GM12878 (cell line): ENCODE measurements around the gene EWSR1. TPM values are rescaled to one million over a fixed set of nuclear protein-coding genes. Genes with fewer than 3 reads are reported as not detected.
A peak's percentile ranks its signal among the peaks of the same experiment; 100 is the strongest.

Experiments
- ATAC-seq: fragments of 200-7000 bp; cut with Tn5 transposase; 3 replicates; pipeline ENCODE4 v1.9.1; 2020; ENCODE audit warnings: mild to moderate bottlenecking, moderate library complexity
- BruUV-seq: library from RNA; stranded (reverse); fragments of 400-500 nt; replicated peaks from 2 replicates; lab custom pipeline; 2021; lab: Mats Ljungman, UMichigan
- CTCF ChIA-PET: fragments of 300-600 bp; sonication (Branson Sonifier 250); formaldehyde crosslinking; extraction: SDS; loops from one replicate; lab custom pipeline; 2021; ENCODE audit warnings: inconsistent platforms; lab: Yijun Ruan, JAX
- POLR2A ChIA-PET: fragments of 350-600 bp; formaldehyde crosslinking; extraction: SDS; loops from one replicate; lab custom pipeline; 2021; ENCODE audit warnings: inconsistent platforms; lab: Charles Lee
- RAD21 ChIA-PET: fragments of 300-600 bp; sonication (Branson Sonifier 250); formaldehyde crosslinking; loops from one replicate; lab custom pipeline; 2023; ENCODE audit warnings: antibody characterized with exemption; ENCODE audit not compliant: unreplicated experiment; lab: Charles Lee
- SMC1A ChIA-PET: fragments of 300-600 bp; sonication (Branson Sonifier 250); formaldehyde crosslinking; loops from one replicate; lab custom pipeline; 2023; ENCODE audit not compliant: unreplicated experiment, uncharacterized antibody; lab: Charles Lee
- DNase-seq: peaks from one replicate; pipeline ENCODE4 v3.0.0-alpha.2; 2011; ENCODE audit warnings: low read depth, low spot score
- FAIRE-seq: peaks from 3 replicates; lab custom pipeline; 2011; peaks lifted over from hg19 to GRCh38; lab: Jason Lieb, UNC
- H2AFZ ChIP-seq: 2 replicates; pipeline ENCODE4 v1.6.0; 2011; ENCODE audit warnings: low read depth, low read length, control low read depth; ENCODE audit not compliant: control insufficient read depth
- H3K27ac ChIP-seq: 2 replicates; pipeline ENCODE4 v1.5.1; 2011; ENCODE audit warnings: control low read depth; ENCODE audit not compliant: control insufficient read depth, insufficient read depth
- H3K27me3 ChIP-seq, 2 experiments: replicated peaks in 1 of 2; 2 replicates each; pipeline versions ENCODE4 v1.6.0 to v1.6.1; 2011; ENCODE audit warnings: low read length in 1 of 2; ENCODE audit not compliant: control insufficient read depth in 2 of 2, insufficient read depth in 2 of 2
- H3K36me3 ChIP-seq, 2 experiments: 2 replicates each; pipeline ENCODE4 v1.5.1; 2011; ENCODE audit warnings: low read length in 1 of 2; ENCODE audit not compliant: control insufficient read depth in 2 of 2, insufficient read depth in 2 of 2
- H3K4me1 ChIP-seq: 2 replicates; pipeline ENCODE4 v1.6.1; 2011; ENCODE audit warnings: mild to moderate bottlenecking, low read length, moderate library complexity, mixed read lengths; ENCODE audit not compliant: control insufficient read depth, insufficient read depth
- H3K4me2 ChIP-seq: 2 replicates; pipeline ENCODE4 v1.6.0; 2011; ENCODE audit warnings: control low read depth; ENCODE audit not compliant: control insufficient read depth, insufficient read depth
- H3K4me3 ChIP-seq: fragments of 200-600 bp; sonication (generic); 2 replicates; pipeline ENCODE4 v1.5.1; 2016
- H3K79me2 ChIP-seq: 2 replicates; pipeline ENCODE4 v1.6.0; 2011; ENCODE audit warnings: low read length; ENCODE audit not compliant: control insufficient read depth, insufficient read depth
- H3K9ac ChIP-seq: 2 replicates; pipeline ENCODE4 v1.8.0; 2011; ENCODE audit warnings: low read length, control low read depth, mixed read lengths; ENCODE audit not compliant: control insufficient read depth, insufficient read depth
- H3K9me3 ChIP-seq: replicated peaks from 3 replicates; pipeline ENCODE4 v1.5.1; 2011; ENCODE audit warnings: mild to moderate bottlenecking, low read length; ENCODE audit not compliant: control insufficient read depth, insufficient read depth
- H4K20me1 ChIP-seq: 2 replicates; pipeline ENCODE4 v1.6.0; 2011; ENCODE audit not compliant: control insufficient read depth, insufficient read depth
- KAT2A ChIP-seq: conservative IDR thresholded peaks from 2 replicates; pipeline ENCODE4 v1.6.1; 2011; ENCODE audit warnings: low read depth, low read length; ENCODE audit not compliant: control insufficient read depth
- MEF2B ChIP-seq: fragments of 450-650 bp; IDR thresholded peaks from 2 replicates; pipeline ENCODE4 v1.6.1; 2018; ENCODE audit warnings: mild to moderate bottlenecking, moderate library complexity; ENCODE audit not compliant: partially characterized antibody, poor library complexity, severe bottlenecking
- MTA3 ChIP-seq: IDR thresholded peaks from 2 replicates; pipeline ENCODE4 v1.6.1; 2012; ENCODE audit warnings: low read length, inconsistent platforms, borderline replicate concordance
- NR2C2 ChIP-seq: IDR thresholded peaks from 2 replicates; pipeline ENCODE4 v1.6.1; 2011; ENCODE audit warnings: borderline replicate concordance, low read depth; ENCODE audit not compliant: control insufficient read depth, insufficient read length
- RUNX3 ChIP-seq: IDR thresholded peaks from 2 replicates; pipeline ENCODE4 v1.6.1; 2012; ENCODE audit warnings: low read length, inconsistent platforms
- WGBS: methylation state at CpG from one replicate; pipeline ENCODE4 v1.1.6; 2016; ENCODE audit warnings: low lambda C conversion rate; ENCODE audit not compliant: insufficient replicate concordance, insufficient coverage; ENCODE audit errors: missing lambda C conversion rate; 5-methylcytosine and 5-hydroxymethylcytosine counted together
- in situ Hi-C: fragments of 300-500 bp; cut with MboI; formaldehyde crosslinking; loops from 9 replicates; pipeline ENCODE4 v1.14.3; 2018; ENCODE audit warnings: mixed read lengths
- intact Hi-C: fragments of 100-400 bp; cut with micrococcal nuclease; formaldehyde crosslinking; loops from one replicate; pipeline ENCODE4 v1.14.2; 2022; ENCODE audit not compliant: unreplicated experiment
- polyA plus RNA-seq, 11 experiments: library from polyadenylated mRNA; depleted of rRNA in 4 of 11; unstranded in 6 of 11; stranded (reverse) in 5 of 11; fragments of >200 nt; fragmentation: Nextera tagmentation in 4 of 11; fragmentation: Illumina TruSeq in 1 of 11; extraction: Ambion mirVana in 4 of 11; extraction: Trizol in 1 of 11; gene quantifications; 1 replicate in 1 of 11; 2 replicates in 10 of 11; pipeline versions ENCODE4 v1.2.1 to v1.2.3, GENCODE V29; 2011 to 2016; ENCODE audit warnings: inconsistent platforms in 2 of 11, missing spikeins in 2 of 11, low read depth in 1 of 11
- total RNA-seq, 4 experiments: library from RNA; depleted of rRNA in 3 of 4; stranded (reverse); fragments of >200 nt in 3 of 4; fragmentation: Illumina TruSeq in 1 of 4; extraction: Trizol in 1 of 4; gene quantifications; 2 replicates each; pipeline versions ENCODE4 v1.2.1 to v1.2.3, GENCODE V29; 2013 to 2021
- TF ChIP-seq, protein P1 (sequence below), 3 experiments: IDR thresholded peaks in 2 of 3; conservative IDR thresholded peaks in 1 of 3; 2 replicates each; pipeline ENCODE4 v1.5.1; 2011; ENCODE audit warnings: low read depth in 3 of 3, low read length in 3 of 3, mild to moderate bottlenecking in 3 of 3, control low read depth in 2 of 3, moderate library complexity in 2 of 3, inconsistent platforms in 1 of 3, mixed read lengths in 1 of 3; ENCODE audit not compliant: control insufficient read depth in 2 of 3, insufficient read depth in 1 of 3; ENCODE audit errors: extremely low read depth in 1 of 3

EWSR1 gene
- total and polyA plus RNA-seq, 10 of the 15 experiments (the other 5 are each of a cell fraction or from before 2014, with no cell fraction given) = 130 to 480 (median 356) TPM

DNA sequence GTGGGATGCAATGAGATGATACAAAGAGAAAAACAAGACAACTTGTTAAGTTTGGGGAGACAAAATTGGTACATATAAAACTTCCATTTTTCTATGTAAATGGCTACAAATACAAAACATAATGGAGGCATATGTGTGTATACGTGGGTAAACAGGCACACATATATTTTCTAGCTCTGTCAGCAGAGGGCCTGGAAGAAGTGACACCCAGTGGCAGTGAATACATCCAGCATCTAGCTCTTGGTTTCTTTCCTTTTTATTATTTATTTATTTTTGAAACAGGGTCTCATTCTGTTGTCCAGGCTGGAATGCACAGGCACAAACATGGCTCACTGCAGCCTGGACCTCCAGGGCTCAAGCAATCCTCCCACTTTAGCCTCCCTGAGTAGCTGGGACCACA lies 52.5 kb downstream of the EWSR1 start:
- H3K27ac ChIP-seq = no peak overlapping the region
- RAD21 ChIA-PET = no interaction called here
- H3K4me2 ChIP-seq = no peak overlapping the region
- DNase-seq (no peak), FAIRE-seq (no peak), ATAC-seq (peak; percentile 46; the same call in 2 of the 3 replicates)
- no TSS peak for BruUV-seq
- POLR2A ChIA-PET = interaction anchor here (0.6 kb wide), 1 partner anchor 66 kb away, joined by 4 read pairs; no protein-coding TSS in a partner anchor
- CTCF ChIA-PET = interaction anchor here (0.6 kb wide), 1 partner anchor 277 kb away, joined by 4 read pairs; no protein-coding TSS in a partner anchor
- H3K9ac ChIP-seq = no peak overlapping the region
- no peak overlapping the region for H3K4me3 ChIP-seq
- SMC1A ChIA-PET = interaction anchor here (0.8 kb wide), 1 partner anchor 16 kb away, joined by 3 read pairs; no protein-coding TSS in a partner anchor
- in situ Hi-C loops (no loop called here), intact Hi-C loops (no loop called here)
- no peaks in the 10 kb centered on the region for H3K9me3 ChIP-seq
- peaks cover 0 to 3% of the 10 kb centered on the region in 2 experiments; a peak in 3 of 4 replicates for H3K27me3 ChIP-seq
- H3K36me3 ChIP-seq = no peaks in the 10 kb centered on the region
- H4K20me1 ChIP-seq = no peaks in the 10 kb centered on the region
- TF ChIP-seq KAT2A (no peak), NR2C2 (no peak), RUNX3 (no peak), MTA3 (no peak), MEF2B (no peak)
- TF ChIP-seq, protein P1, sequence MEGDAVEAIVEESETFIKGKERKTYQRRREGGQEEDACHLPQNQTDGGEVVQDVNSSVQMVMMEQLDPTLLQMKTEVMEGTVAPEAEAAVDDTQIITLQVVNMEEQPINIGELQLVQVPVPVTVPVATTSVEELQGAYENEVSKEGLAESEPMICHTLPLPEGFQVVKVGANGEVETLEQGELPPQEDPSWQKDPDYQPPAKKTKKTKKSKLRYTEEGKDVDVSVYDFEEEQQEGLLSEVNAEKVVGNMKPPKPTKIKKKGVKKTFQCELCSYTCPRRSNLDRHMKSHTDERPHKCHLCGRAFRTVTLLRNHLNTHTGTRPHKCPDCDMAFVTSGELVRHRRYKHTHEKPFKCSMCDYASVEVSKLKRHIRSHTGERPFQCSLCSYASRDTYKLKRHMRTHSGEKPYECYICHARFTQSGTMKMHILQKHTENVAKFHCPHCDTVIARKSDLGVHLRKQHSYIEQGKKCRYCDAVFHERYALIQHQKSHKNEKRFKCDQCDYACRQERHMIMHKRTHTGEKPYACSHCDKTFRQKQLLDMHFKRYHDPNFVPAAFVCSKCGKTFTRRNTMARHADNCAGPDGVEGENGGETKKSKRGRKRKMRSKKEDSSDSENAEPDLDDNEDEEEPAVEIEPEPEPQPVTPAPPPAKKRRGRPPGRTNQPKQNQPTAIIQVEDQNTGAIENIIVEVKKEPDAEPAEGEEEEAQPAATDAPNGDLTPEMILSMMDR (IDR thresholded peaks at IDR 0.05 in 2 of 3, conservative IDR thresholded peaks at IDR 0.05 in 1 of 3; ENCODE audit: control insufficient read depth in 2 of 3, extremely low read depth in 1 of 3, insufficient read depth in 1 of 3, low read depth in 3 of 3, low read length in 3 of 3) = peak in 1 of 3 experiments; percentile 16; a peak in 2 of 6 replicates
- WGBS = 58% methylated on average over 1 of the region's 1 CpG
- no peaks in the 10 kb centered on the region for H3K4me1 ChIP-seq
- no peaks in the 10 kb centered on the region for H3K79me2 ChIP-seq
- no peak overlapping the region for H2AFZ ChIP-seq
